HK-2 (cell line): ENCODE data around the gene LYRM4.

Experiments
- DNase-seq: peaks from one replicate; pipeline ENCODE4 v3.0.0-alpha.2; 2018; ENCODE audit not compliant: unreplicated experiment

The LYRM4 gene

GRCh38 chr6:5146398-5146797 lies 114.4 kb downstream of the LYRM4 start:
- DNase-seq: no peak

GRCh38 chr6:5143634-5144311 lies 117.0 kb downstream of the LYRM4 start:
- peak; percentile 75 for DNase-seq

- DNase-seq: peak; percentile 74
Observed at GRCh38 chr6:5142915-5143314, 117.8 kb downstream of the LYRM4 start.

- DNase-seq: no peak
Observed at GRCh38 chr6:5142131-5142530, 118.6 kb downstream of the LYRM4 start.

GRCh38 chr6:5141046-5141445 lies 119.7 kb downstream of the LYRM4 start:
- no peak for DNase-seq

GRCh38 chr6:5139828-5140771 lies 120.7 kb downstream of the LYRM4 start:
- no peak for DNase-seq

- no peak for DNase-seq
Observed at GRCh38 chr6:5138995-5139827, 121.5 kb downstream of the LYRM4 start.

- DNase-seq: no peak
Observed at GRCh38 chr6:5136851-5137250, 123.9 kb downstream of the LYRM4 start.

- no peak for DNase-seq
Observed at GRCh38 chr6:5135788-5136376, 124.9 kb downstream of the LYRM4 start.

- no peak for DNase-seq
Observed at GRCh38 chr6:5133943-5134342, 126.8 kb downstream of the LYRM4 start.

GRCh38 chr6:5132731-5133130 lies 128.0 kb downstream of the LYRM4 start:
- no peak for DNase-seq

GRCh38 chr6:5130135-5130866 lies 130.4 kb downstream of the LYRM4 start:
- no peak for DNase-seq

GRCh38 chr6:5128351-5128750 lies 132.4 kb downstream of the LYRM4 start:
- DNase-seq: no peak

GRCh38 chr6:5127106-5127687 lies 133.6 kb downstream of the LYRM4 start:
- no peak for DNase-seq

GRCh38 chr6:5126214-5126613 lies 134.5 kb downstream of the LYRM4 start:
- DNase-seq: no peak

GRCh38 chr6:5125152-5126006 lies 135.4 kb downstream of the LYRM4 start:
- DNase-seq: peak; percentile 88

GRCh38 chr6:5124526-5124925 lies 136.2 kb downstream of the LYRM4 start:
- no peak for DNase-seq

- DNase-seq: no peak
Observed at GRCh38 chr6:5123296-5124143, 137.2 kb downstream of the LYRM4 start.
